Fibroblast of lung (primary cell): ENCODE measurements around the gene SOWAHD. TPM values are rescaled to one million over a fixed set of nuclear protein-coding genes. Genes with fewer than 3 reads are reported as not detected.

Experiments
- DNase-seq, 2 donors: peaks; one replicate each; pipeline versions ENCODE4 v3.0.0 to v3.0.0-alpha.2; 2010; ENCODE audit warnings: low read depth in 2 of 2
- H2AFZ ChIP-seq: 2 replicates; pipeline ENCODE4 v1.5.1; 2012; ENCODE audit warnings: low read length, control low read depth, inconsistent platforms
- H3K27ac ChIP-seq: 2 replicates; pipeline ENCODE4 v1.5.1; 2011; ENCODE audit warnings: low read length, control low read depth; ENCODE audit not compliant: insufficient read depth
- H3K27me3 ChIP-seq: 2 replicates; pipeline ENCODE4 v1.5.1; 2011; ENCODE audit warnings: mild to moderate bottlenecking, low read length; ENCODE audit not compliant: control insufficient read depth, insufficient read depth
- H3K36me3 ChIP-seq: 2 replicates; pipeline ENCODE4 v1.5.1; 2011; ENCODE audit warnings: low read length; ENCODE audit not compliant: control insufficient read depth, insufficient read depth
- H3K4me1 ChIP-seq: 2 replicates; pipeline ENCODE4 v1.5.1; 2011; ENCODE audit warnings: low read length; ENCODE audit not compliant: control insufficient read depth, insufficient read depth; ENCODE audit errors: extremely low read depth
- H3K4me2 ChIP-seq: 2 replicates; pipeline ENCODE4 v1.5.1; 2011; ENCODE audit warnings: low read length, control low read depth; ENCODE audit not compliant: insufficient read depth; ENCODE audit errors: extremely low read depth
- H3K4me3 ChIP-seq, 4 experiments: fragments of 200-600 bp in 1 of 4; sonication (generic) in 1 of 4; replicated peaks in 1 of 4; 2 replicates each; pipeline ENCODE4 v1.5.1; 2011 to 2016; ENCODE audit warnings: low read length in 4 of 4, low read depth in 3 of 4, mild to moderate bottlenecking in 3 of 4, control low read depth in 2 of 4, inconsistent platforms in 1 of 4, mixed read lengths in 1 of 4; ENCODE audit not compliant: insufficient read depth in 1 of 4; ENCODE audit errors: control extremely low read depth in 1 of 4
- H3K79me2 ChIP-seq: 2 replicates; pipeline ENCODE4 v1.5.1; 2012; ENCODE audit warnings: mild to moderate bottlenecking, low read length, inconsistent platforms; ENCODE audit not compliant: control insufficient read depth, insufficient read depth
- H3K9ac ChIP-seq: 2 replicates; pipeline ENCODE4 v1.5.1; 2011; ENCODE audit warnings: mild to moderate bottlenecking, low read length, control low read depth; ENCODE audit not compliant: insufficient read depth
- H3K9me3 ChIP-seq: 2 replicates; pipeline ENCODE4 v1.5.1; 2012; ENCODE audit warnings: low read depth, low read length; ENCODE audit not compliant: control insufficient read depth, insufficient read depth
- H4K20me1 ChIP-seq: 2 replicates; pipeline ENCODE4 v1.5.1; 2011; ENCODE audit warnings: low read length; ENCODE audit not compliant: control insufficient read depth, insufficient read depth; ENCODE audit errors: extremely low read depth
- CTCF ChIP-seq, 2 donors: IDR thresholded peaks in 1 of 2; conservative IDR thresholded peaks in 1 of 2; 1 replicate in 1 of 2; 2 replicates in 1 of 2; pipeline ENCODE4 v1.5.1; 2011 to 2012; ENCODE audit warnings: low read length in 2 of 2, control low read depth in 1 of 2, inconsistent platforms in 1 of 2, low read depth in 1 of 2, mild to moderate bottlenecking in 1 of 2
- EZH2 ChIP-seq: IDR thresholded peaks from 2 replicates; pipeline ENCODE4 v1.5.1; 2012; ENCODE audit warnings: low read length, control low read depth, mild to moderate bottlenecking; ENCODE audit errors: missing control alignments
- polyA plus RNA-seq, 2 donors: library from polyadenylated mRNA; depleted of rRNA in 1 of 2; stranded (reverse) in 1 of 2; unstranded in 1 of 2; fragments of >200 nt; gene quantifications; 2 replicates each; pipeline ENCODE4 v1.2.1, GENCODE V29; 2011 to 2012; ENCODE audit warnings: missing spikeins in 1 of 2
- total RNA-seq: library from RNA; depleted of rRNA; stranded (reverse); fragments of >200 nt; gene quantifications from 2 replicates; pipeline ENCODE4 v1.2.1, GENCODE V29; 2014

Gene SOWAHD
- total and polyA plus RNA-seq, 2 donors (not counting 1 experiment from before 2014, with no cell fraction given), result 0.15 to 0.83 TPM

GRCh38 chrX:119721487-119721886, 36.9 kb upstream of the SOWAHD start:
- H3K36me3 ChIP-seq, result no peaks in the 10 kb centered on the region
- no peaks in the 10 kb centered on the region for H3K27me3 ChIP-seq
- no peak for DNase-seq
- H3K4me3 ChIP-seq, result no peak overlapping the region
- no peak overlapping the region for H3K4me2 ChIP-seq
- H3K4me1 ChIP-seq, result no peaks in the 10 kb centered on the region
- no peak overlapping the region for H3K27ac ChIP-seq
- H3K79me2 ChIP-seq, result no peaks in the 10 kb centered on the region
- H3K9ac ChIP-seq, result no peak overlapping the region
- no peaks in the 10 kb centered on the region for H3K9me3 ChIP-seq
- TF ChIP-seq CTCF (conservative IDR thresholded peaks at IDR 0.05 in 1 of 2, IDR thresholded peaks at IDR 0.05 in 1 of 2; ENCODE audit: low read depth in 1 of 2, low read length in 2 of 2) (no peak), EZH2 (no peak)
- no peaks in the 10 kb centered on the region for H4K20me1 ChIP-seq
- H2AFZ ChIP-seq, result no peak overlapping the region

- TF ChIP-seq CTCF (conservative IDR thresholded peaks at IDR 0.05 in 1 of 2, IDR thresholded peaks at IDR 0.05 in 1 of 2; ENCODE audit: low read depth in 1 of 2, low read length in 2 of 2), result no peak
- no peak for TF ChIP-seq EZH2
These were observed 36.5 kb upstream of the SOWAHD start for GRCh38 chrX:119721926-119722325.

DNA sequence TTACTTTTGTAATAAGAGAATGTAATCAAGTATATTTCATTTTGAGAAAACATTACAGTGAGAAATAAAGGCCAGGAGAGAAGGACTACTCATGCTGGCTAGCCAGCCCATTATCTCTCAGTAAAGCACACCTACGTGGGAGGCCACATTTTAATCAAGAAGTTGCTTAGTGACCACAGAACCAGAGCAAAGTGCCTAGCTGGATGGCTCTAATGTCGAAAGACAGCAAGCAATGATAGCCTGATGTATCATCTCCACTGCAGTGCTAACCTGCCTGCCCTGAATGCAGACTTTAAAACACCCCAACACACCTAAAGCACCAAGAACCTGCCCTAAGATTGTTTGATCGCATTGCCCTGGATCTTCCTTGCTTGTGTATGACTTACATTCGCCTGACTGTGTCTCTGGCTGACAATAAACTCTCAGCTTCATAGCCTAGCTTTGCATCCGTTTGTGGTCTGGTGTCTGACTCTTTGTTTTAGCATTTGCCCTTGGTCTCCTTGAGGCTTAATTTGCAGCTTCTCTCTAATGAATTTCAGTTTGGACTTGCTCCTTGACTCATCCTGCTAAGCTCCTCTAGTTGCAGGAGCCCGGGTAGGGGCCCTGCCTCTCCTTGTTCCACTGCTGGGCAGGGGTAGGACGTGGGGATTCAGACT, 31.4 kb upstream of the SOWAHD start:
- no peak overlapping the region for H3K27ac ChIP-seq
- no peaks in the 10 kb centered on the region for H3K4me1 ChIP-seq
- H3K36me3 ChIP-seq, result no peaks in the 10 kb centered on the region
- no peak overlapping the region for H3K4me3 ChIP-seq
- no peak overlapping the region for H3K4me2 ChIP-seq
- no peaks in the 10 kb centered on the region for H4K20me1 ChIP-seq
- TF ChIP-seq EZH2 (no peak), CTCF (conservative IDR thresholded peaks at IDR 0.05 in 1 of 2, IDR thresholded peaks at IDR 0.05 in 1 of 2; ENCODE audit: low read depth in 1 of 2, low read length in 2 of 2) (no peak)
- H3K79me2 ChIP-seq, result no peaks in the 10 kb centered on the region
- no peak overlapping the region for H2AFZ ChIP-seq
- no peak overlapping the region for H3K9ac ChIP-seq
- no peaks in the 10 kb centered on the region for H3K9me3 ChIP-seq
- DNase-seq, result peak in 1 of 2 donors; percentile 16
- H3K27me3 ChIP-seq, result no peaks in the 10 kb centered on the region

More at GRCh38 chrX:119721926-119722325, 36.5 kb upstream of the SOWAHD start:
- Histone ChIP-seq H3K4me2 (no peak overlapping the region), H3K9ac (no peak overlapping the region), H3K36me3 (no peaks in the 10 kb centered on the region), H2AFZ (no peak overlapping the region), H3K9me3 (no peaks in the 10 kb centered on the region), H3K4me3 (no peak overlapping the region), H3K4me1 (no peaks in the 10 kb centered on the region), H3K79me2 (no peaks in the 10 kb centered on the region), H3K27ac (no peak overlapping the region), H3K27me3 (no peaks in the 10 kb centered on the region), H4K20me1 (no peaks in the 10 kb centered on the region)
- DNase-seq, result no peak
